Measurements from ENCODE around the gene RPLP1. TPM values are rescaled to one million over a fixed set of nuclear protein-coding genes. Genes with fewer than 3 reads are reported as not detected.
A peak's percentile ranks its signal among the peaks of the same experiment; 100 is the strongest.

The RPLP1 gene
- total RNA-seq, 1 experiment from 2014 or later, result 1,587 TPM

GRCh38 chr15:69474846-69475455 is 22.3 kb downstream of the RPLP1 start:
- peaks cover 2% of the 10 kb centered on the region for H3K27me3 Mint-ChIP-seq (ENCODE audit: insufficient read depth, unreplicated experiment)
- no peak for DNase-seq
- H3K4me3 Mint-ChIP-seq (ENCODE audit: unreplicated experiment), result no peak overlapping the region
- ChIA-PET POLR2A (no interaction called here), CTCF (interaction anchor here (0.6 kb wide), 1 partner anchor 87 kb away, joined by 3 read pairs; no protein-coding TSS in a partner anchor)
- H3K27ac Mint-ChIP-seq (ENCODE audit: unreplicated experiment), result no peak overlapping the region
- H3K9me3 Mint-ChIP-seq (ENCODE audit: unreplicated experiment), result no peaks in the 10 kb centered on the region
- Histone ChIP-seq H3K9me3 (no peaks in the 10 kb centered on the region), H3K27me3 (replicated peaks; ENCODE audit: control insufficient read depth, insufficient read depth, low read length) (no peaks in the 10 kb centered on the region), H3K4me3 (ENCODE audit: low read depth, low read length) (no peak overlapping the region), H3K4me1 (peaks cover under 1% of the 10 kb centered on the region; the same call in 1 of the 2 replicates), H3K36me3 (ENCODE audit: control insufficient read depth, insufficient read depth, low read length) (no peaks in the 10 kb centered on the region)
- intact Hi-C loops (cut with micrococcal nuclease; ENCODE audit: unreplicated experiment), result loop anchor here (5.0 to 10.0 kb wide), 3 partner anchors 47 to 1012 kb away; no protein-coding TSS in a partner anchor
- no peaks in the 10 kb centered on the region for H3K4me1 Mint-ChIP-seq (ENCODE audit: low read depth, unreplicated experiment)
- no TSS peak for BruUV-seq (replicated peaks)
- peak in 1 of 2 experiments; percentile 5 for TF ChIP-seq CTCF (IDR thresholded peaks at IDR 0.05; ENCODE audit: insufficient read depth in 1 of 2, low read depth in 1 of 2, low read length in 1 of 2, severe bottlenecking in 1 of 2, unreplicated experiment in 1 of 2)
- H3K36me3 Mint-ChIP-seq (ENCODE audit: insufficient read depth, unreplicated experiment), result no peaks in the 10 kb centered on the region

- H3K36me3 Mint-ChIP-seq (ENCODE audit: insufficient read depth, unreplicated experiment), result no peaks in the 10 kb centered on the region
- TF ChIP-seq CTCF (IDR thresholded peaks at IDR 0.05; ENCODE audit: insufficient read depth in 1 of 2, low read depth in 1 of 2, low read length in 1 of 2, severe bottlenecking in 1 of 2, unreplicated experiment in 1 of 2), result peak; percentile 89 to 93
Observed at GRCh38 chr15:69475769-69476358, 23.2 kb downstream of the RPLP1 start.

GRCh38 chr15:69476704-69477473 is 24.3 kb downstream of the RPLP1 start:
- POLR2A ChIA-PET, result no interaction called here
- no peak for TF ChIP-seq CTCF (IDR thresholded peaks at IDR 0.05; ENCODE audit: insufficient read depth in 1 of 2, low read depth in 1 of 2, low read length in 1 of 2, severe bottlenecking in 1 of 2, unreplicated experiment in 1 of 2)
- H3K4me1 Mint-ChIP-seq (ENCODE audit: low read depth, unreplicated experiment), result no peaks in the 10 kb centered on the region

More at GRCh38 chr15:69475769-69476358, 23.2 kb downstream of the RPLP1 start:
- peak; percentile 74 to 87 for DNase-seq
- BruUV-seq (replicated peaks), result no TSS peak
- no peaks in the 10 kb centered on the region for H3K4me1 Mint-ChIP-seq (ENCODE audit: low read depth, unreplicated experiment)
- H3K36me3 ChIP-seq (ENCODE audit: control insufficient read depth, insufficient read depth, low read length), result no peaks in the 10 kb centered on the region
- intact Hi-C loops (cut with micrococcal nuclease; ENCODE audit: unreplicated experiment), result loop anchor here (5.0 to 10.0 kb wide), 3 partner anchors 46 to 1011 kb away; no protein-coding TSS in a partner anchor
- H3K4me3 ChIP-seq (ENCODE audit: low read depth, low read length), result no peak overlapping the region
- no peaks in the 10 kb centered on the region for H3K4me1 ChIP-seq
- no peak overlapping the region for H3K4me3 Mint-ChIP-seq (ENCODE audit: unreplicated experiment)
- ChIA-PET POLR2A (no interaction called here), CTCF (interaction anchor here (1.1 kb wide), 1 partner anchor 8 kb away, joined by 3 read pairs; no protein-coding TSS in a partner anchor)
- H3K27me3 Mint-ChIP-seq (ENCODE audit: insufficient read depth, unreplicated experiment), result peaks cover 2% of the 10 kb centered on the region
- no peaks in the 10 kb centered on the region for H3K27me3 ChIP-seq (replicated peaks; ENCODE audit: control insufficient read depth, insufficient read depth, low read length)
- no peak overlapping the region for H3K27ac Mint-ChIP-seq (ENCODE audit: unreplicated experiment)
- no peaks in the 10 kb centered on the region for H3K9me3 ChIP-seq
- H3K9me3 Mint-ChIP-seq (ENCODE audit: unreplicated experiment), result no peaks in the 10 kb centered on the region

More at GRCh38 chr15:69476704-69477473, 24.3 kb downstream of the RPLP1 start:
- no peaks in the 10 kb centered on the region for H3K36me3 ChIP-seq (ENCODE audit: control insufficient read depth, insufficient read depth, low read length)
- Mint-ChIP-seq H3K36me3 (ENCODE audit: insufficient read depth, unreplicated experiment) (no peaks in the 10 kb centered on the region), H3K27ac (ENCODE audit: unreplicated experiment) (no peak overlapping the region), H3K4me3 (ENCODE audit: unreplicated experiment) (no peak overlapping the region), H3K27me3 (ENCODE audit: insufficient read depth, unreplicated experiment) (peaks cover 2% of the 10 kb centered on the region), H3K9me3 (ENCODE audit: unreplicated experiment) (no peaks in the 10 kb centered on the region)
- no peak overlapping the region for H3K4me3 ChIP-seq (ENCODE audit: low read depth, low read length)
- H3K9me3 ChIP-seq, result no peaks in the 10 kb centered on the region
- CTCF ChIA-PET, result interaction anchor here (0.6 to 1.5 kb wide), 3 partner anchors 9 to 1205 kb away, joined by 3 to 8 read pairs (median 4); no protein-coding TSS in a partner anchor
- no TSS peak for BruUV-seq (replicated peaks)
- H3K4me1 ChIP-seq, result no peaks in the 10 kb centered on the region
- H3K27me3 ChIP-seq (replicated peaks; ENCODE audit: control insufficient read depth, insufficient read depth, low read length), result no peaks in the 10 kb centered on the region
- no peak for DNase-seq
- intact Hi-C loops (cut with micrococcal nuclease; ENCODE audit: unreplicated experiment), result loop anchor here (5.0 to 10.0 kb wide), 3 partner anchors 45 to 1010 kb away; no protein-coding TSS in a partner anchor

Data from Caco-2 (cell line).